NAMALWA (cell line): ENCODE results near the gene CDH20.

Source experiments
- DNase-seq: peaks from one replicate; pipeline ENCODE4 v3.0.0-alpha.2; 2015; ENCODE audit warnings: low spot score

Gene CDH20

GRCh38 chr18:61575419-61575818 lies 242.2 kb downstream of the CDH20 start:
- no peak for DNase-seq

- no peak for DNase-seq
Measured at GRCh38 chr18:61578846-61579245, 245.6 kb downstream of the CDH20 start.

- DNase-seq, result no peak
Measured at GRCh38 chr18:61579581-61579980, 246.4 kb downstream of the CDH20 start.

GRCh38 chr18:61580046-61580445 lies 246.8 kb downstream of the CDH20 start:
- DNase-seq, result no peak

GRCh38 chr18:61581578-61582201 lies 248.5 kb downstream of the CDH20 start:
- peak; percentile 55 for DNase-seq

- no peak for DNase-seq
Measured at GRCh38 chr18:61582202-61582710, 249.0 kb downstream of the CDH20 start.

- DNase-seq, result no peak
Measured at GRCh38 chr18:61583548-61583947, 250.3 kb downstream of the CDH20 start.

- DNase-seq, result no peak
Measured at GRCh38 chr18:61587865-61588264, 254.6 kb downstream of the CDH20 start.

GRCh38 chr18:61589053-61589723 lies 256.0 kb downstream of the CDH20 start:
- DNase-seq, result no peak

- DNase-seq, result no peak
Measured at GRCh38 chr18:61589724-61590065, 256.5 kb downstream of the CDH20 start.

GRCh38 chr18:61591253-61591652 lies 258.0 kb downstream of the CDH20 start:
- no peak for DNase-seq

GRCh38 chr18:61595615-61596251 lies 262.5 kb downstream of the CDH20 start:
- DNase-seq, result no peak

- DNase-seq, result no peak
Measured at GRCh38 chr18:61596296-61596695, 263.1 kb downstream of the CDH20 start.

GRCh38 chr18:61597316-61597715 lies 264.1 kb downstream of the CDH20 start:
- no peak for DNase-seq

- no peak for DNase-seq
Measured at GRCh38 chr18:61600422-61600821, 267.2 kb downstream of the CDH20 start.

- DNase-seq, result no peak
Measured at GRCh38 chr18:61602836-61603235, 269.6 kb downstream of the CDH20 start.
